GM12801 (cell line): Measurements from ENCODE around the gene GLCCI1.

Experiments
- TF ChIP-seq, protein P1 (sequence below): IDR thresholded peaks from one replicate; pipeline ENCODE4 v1.5.1; 2011; ENCODE audit warnings: control low read depth; ENCODE audit not compliant: insufficient read length; ENCODE audit errors: extremely low read depth

The GLCCI1 gene

GRCh38 chr7:8014399-8014798, 45.8 kb downstream of the GLCCI1 start:
- TF ChIP-seq, protein P1, sequence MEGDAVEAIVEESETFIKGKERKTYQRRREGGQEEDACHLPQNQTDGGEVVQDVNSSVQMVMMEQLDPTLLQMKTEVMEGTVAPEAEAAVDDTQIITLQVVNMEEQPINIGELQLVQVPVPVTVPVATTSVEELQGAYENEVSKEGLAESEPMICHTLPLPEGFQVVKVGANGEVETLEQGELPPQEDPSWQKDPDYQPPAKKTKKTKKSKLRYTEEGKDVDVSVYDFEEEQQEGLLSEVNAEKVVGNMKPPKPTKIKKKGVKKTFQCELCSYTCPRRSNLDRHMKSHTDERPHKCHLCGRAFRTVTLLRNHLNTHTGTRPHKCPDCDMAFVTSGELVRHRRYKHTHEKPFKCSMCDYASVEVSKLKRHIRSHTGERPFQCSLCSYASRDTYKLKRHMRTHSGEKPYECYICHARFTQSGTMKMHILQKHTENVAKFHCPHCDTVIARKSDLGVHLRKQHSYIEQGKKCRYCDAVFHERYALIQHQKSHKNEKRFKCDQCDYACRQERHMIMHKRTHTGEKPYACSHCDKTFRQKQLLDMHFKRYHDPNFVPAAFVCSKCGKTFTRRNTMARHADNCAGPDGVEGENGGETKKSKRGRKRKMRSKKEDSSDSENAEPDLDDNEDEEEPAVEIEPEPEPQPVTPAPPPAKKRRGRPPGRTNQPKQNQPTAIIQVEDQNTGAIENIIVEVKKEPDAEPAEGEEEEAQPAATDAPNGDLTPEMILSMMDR = no peak

DNA sequence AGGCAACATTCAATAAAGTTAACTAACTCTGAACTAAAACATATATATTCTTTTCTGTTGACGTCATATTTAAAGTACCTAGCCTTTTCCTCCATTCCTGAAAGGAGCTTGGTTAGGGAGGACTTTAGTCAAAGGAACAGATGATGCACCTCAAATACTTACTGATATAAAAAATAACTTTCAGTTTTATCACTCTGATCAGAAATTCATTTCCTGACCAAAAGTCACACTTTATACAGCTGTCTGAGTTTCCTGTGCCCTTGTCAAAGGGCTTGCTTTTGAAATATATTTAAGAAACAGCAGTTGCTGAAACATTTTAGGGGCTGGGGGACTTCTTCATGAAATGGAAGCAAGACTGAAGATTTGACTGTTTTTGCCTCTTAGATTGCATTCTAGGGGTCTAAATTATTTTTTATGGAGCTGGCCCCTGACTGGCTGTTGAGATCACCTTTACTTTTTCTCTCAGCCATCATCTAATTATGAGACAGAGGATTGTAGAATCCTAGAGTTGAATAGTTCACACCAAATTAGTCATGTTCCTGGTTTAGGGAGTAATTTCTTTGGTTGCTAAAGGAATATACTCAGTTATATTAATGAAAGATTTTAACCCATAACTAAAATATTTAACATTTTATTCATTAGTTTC, 46.6 kb downstream of the GLCCI1 start:
- TF ChIP-seq, protein P1 = no peak

DNA sequence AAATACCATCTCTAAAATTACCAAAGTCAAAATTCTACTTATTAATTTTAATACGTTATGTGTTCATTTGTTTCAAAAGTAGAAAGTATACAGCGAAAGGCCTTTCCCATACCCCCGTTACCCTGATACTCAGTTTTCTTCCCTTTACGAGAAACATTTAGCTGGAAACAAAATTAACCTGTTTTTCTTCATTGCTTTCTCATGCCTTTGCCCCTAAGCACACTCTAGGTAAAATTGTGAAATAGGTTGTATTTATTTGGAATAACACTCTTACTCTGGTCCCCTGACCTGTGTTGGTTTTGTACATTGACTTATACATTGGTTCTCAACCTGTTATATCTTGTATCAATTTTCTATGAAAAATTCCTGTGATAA, 47.1 kb downstream of the GLCCI1 start:
- TF ChIP-seq, protein P1 = no peak

DNA sequence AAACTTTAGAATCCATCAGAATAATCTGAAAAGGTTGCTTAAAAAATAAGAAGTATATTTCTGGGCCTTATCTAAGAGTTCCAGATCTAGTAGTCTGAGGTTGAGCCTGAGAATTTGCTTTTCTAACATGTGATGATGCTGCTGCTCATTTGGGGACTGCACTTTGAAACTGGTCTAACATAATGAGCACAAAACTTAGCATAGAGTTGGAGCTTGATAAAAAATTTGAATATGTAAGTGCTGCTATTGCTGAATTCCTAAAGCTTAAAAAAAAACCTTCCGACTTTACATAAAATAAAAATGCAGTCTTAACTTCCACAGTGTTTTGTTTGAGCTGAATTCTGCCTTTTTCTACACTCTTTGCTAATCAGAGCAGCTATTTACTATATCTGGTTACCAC, 48.8 kb downstream of the GLCCI1 start:
- TF ChIP-seq, protein P1 = no peak

- TF ChIP-seq, protein P1 = no peak
Observed at GRCh38 chr7:8018961-8019360, 50.4 kb downstream of the GLCCI1 start.

DNA sequence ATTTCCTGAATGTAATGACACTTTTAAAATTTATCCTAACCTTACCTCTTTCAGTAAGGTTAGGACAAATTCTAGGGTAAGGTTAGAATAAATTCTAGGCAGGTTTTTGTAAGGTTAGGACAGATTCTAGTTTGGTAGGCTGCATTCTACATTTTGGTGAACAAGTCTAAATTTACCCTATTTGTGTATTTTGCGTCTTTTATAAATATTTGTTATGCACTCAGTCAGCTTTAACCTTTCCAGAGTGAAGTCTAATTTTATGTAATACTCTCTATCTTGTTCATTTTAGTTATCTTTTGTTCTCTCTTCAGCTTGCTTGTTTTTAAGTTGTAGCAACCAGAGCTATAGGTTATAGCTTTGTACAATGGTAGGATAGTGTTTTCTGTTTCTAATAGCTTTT, 54.0 kb downstream of the GLCCI1 start:
- TF ChIP-seq, protein P1 = no peak

DNA sequence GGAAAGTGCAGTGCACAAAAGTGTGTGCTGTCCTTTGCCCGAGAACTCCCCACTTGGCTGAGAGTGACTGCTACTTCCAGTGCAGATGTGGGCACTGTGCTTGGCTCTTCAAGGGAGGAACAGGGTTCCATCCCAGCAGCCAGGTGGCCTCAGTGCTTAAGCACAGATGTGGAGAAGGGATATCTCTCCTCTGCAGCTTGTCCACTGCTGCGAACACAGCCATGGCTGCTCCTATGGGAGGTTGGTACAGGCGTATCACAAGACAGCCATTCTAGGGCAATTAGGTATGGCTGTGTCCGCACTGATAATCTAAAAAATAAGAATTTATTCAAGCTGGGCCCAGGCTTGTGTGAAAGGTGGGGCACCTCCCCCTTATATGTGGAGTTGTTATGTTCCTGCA, 66.6 kb downstream of the GLCCI1 start:
- TF ChIP-seq, protein P1 = no peak
